Neural progenitor cell (in vitro differentiated cells): Measurements from ENCODE around the gene MED12L. TPM values are rescaled to one million over a fixed set of nuclear protein-coding genes. Genes with fewer than 3 reads are reported as not detected.

Experiments used
- DNase-seq: peaks from one replicate; pipeline ENCODE4 v3.0.0-alpha.2; 2016; ENCODE audit warnings: low spot score
- H2AFZ ChIP-seq: fragments of 200-600 bp; sonication (generic); replicated peaks from 2 replicates; pipeline ENCODE4 v1.6.1; 2016; ENCODE audit warnings: antibody characterized with exemption
- H3F3A ChIP-seq: fragments of 200-600 bp; sonication (generic); 2 replicates; pipeline ENCODE4 v1.6.1; 2016; ENCODE audit warnings: antibody characterized with exemption, low read depth
- H3K27ac ChIP-seq: fragments of 200-600 bp; sonication (generic); 2 replicates; pipeline ENCODE4 v1.5.1; 2016; ENCODE audit warnings: mild to moderate bottlenecking
- H3K27me3 ChIP-seq: fragments of 200-600 bp; sonication (generic); 2 replicates; pipeline ENCODE4 v1.6.1; 2016; ENCODE audit warnings: mild to moderate bottlenecking, moderate library complexity
- H3K36me3 ChIP-seq: fragments of 200-600 bp; sonication (generic); 2 replicates; pipeline ENCODE4 v1.5.1; 2016
- H3K4me1 ChIP-seq: fragments of 200-600 bp; sonication (generic); 2 replicates; pipeline ENCODE4 v1.6.1; 2016; ENCODE audit warnings: mixed run types
- H3K4me2 ChIP-seq: fragments of 200-600 bp; sonication (generic); 2 replicates; pipeline ENCODE4 v1.6.1; 2016
- H3K4me3 ChIP-seq: fragments of 200-600 bp; sonication (generic); 2 replicates; pipeline ENCODE4 v1.5.1; 2016
- H3K79me2 ChIP-seq: fragments of 200-600 bp; sonication (generic); 2 replicates; pipeline ENCODE4 v1.6.1; 2016; ENCODE audit warnings: low read depth
- H3K9ac ChIP-seq: fragments of 200-600 bp; sonication (generic); 2 replicates; pipeline ENCODE4 v1.6.1; 2016
- H3K9me3 ChIP-seq: fragments of 200-600 bp; sonication (generic); 2 replicates; pipeline ENCODE4 v1.5.1; 2016; ENCODE audit warnings: low read depth
- H4K20me1 ChIP-seq: fragments of 200-600 bp; sonication (generic); 2 replicates; pipeline ENCODE4 v1.6.1; 2016; ENCODE audit warnings: low read depth
- H3K27ac Mint-ChIP-seq: 3 replicates; pipeline ENCODE4 v1.8.0; 2021; ENCODE audit warnings: mixed read lengths
- H3K27me3 Mint-ChIP-seq: 2 replicates; pipeline ENCODE4 v1.8.0; 2022; ENCODE audit warnings: low read depth, mild to moderate bottlenecking, inconsistent platforms, moderate library complexity, mixed read lengths; ENCODE audit not compliant: insufficient read depth
- H3K36me3 Mint-ChIP-seq: 3 replicates; pipeline ENCODE4 v1.8.0; 2021; ENCODE audit warnings: mixed read lengths
- H3K4me1 Mint-ChIP-seq: 3 replicates; pipeline ENCODE4 v1.8.0; 2021; ENCODE audit warnings: mixed read lengths
- H3K4me3 Mint-ChIP-seq: 3 replicates; pipeline ENCODE4 v1.8.0; 2021; ENCODE audit warnings: mild to moderate bottlenecking, moderate library complexity, mixed read lengths
- H3K9me3 Mint-ChIP-seq: 3 replicates; pipeline ENCODE4 v1.8.0; 2020; ENCODE audit warnings: mixed read lengths
- EZH2 ChIP-seq: fragments of 200-600 bp; sonication (generic); IDR thresholded peaks from 2 replicates; pipeline ENCODE4 v1.6.1; 2017; ENCODE audit warnings: antibody characterized with exemption, mild to moderate bottlenecking, moderate library complexity
- EZH2phosphoT487 ChIP-seq: fragments of 200-600 bp; sonication (generic); IDR thresholded peaks from 2 replicates; pipeline ENCODE4 v1.6.1; 2017; ENCODE audit warnings: antibody characterized with exemption
- total RNA-seq: library from RNA; depleted of rRNA; stranded (reverse); fragments of >200 nt; gene quantifications from 2 replicates; pipeline ENCODE4 v1.2.3, GENCODE V29; 2015; ENCODE audit warnings: low replicate concordance
- TF ChIP-seq, protein P1 (sequence below): fragments of 200-600 bp; sonication (generic); IDR thresholded peaks from 2 replicates; pipeline ENCODE4 v1.5.1; 2017; ENCODE audit warnings: antibody characterized with exemption, mild to moderate bottlenecking

The MED12L gene
- total RNA-seq, 1 donor from 2014 or later: 16.5 TPM

DNA sequence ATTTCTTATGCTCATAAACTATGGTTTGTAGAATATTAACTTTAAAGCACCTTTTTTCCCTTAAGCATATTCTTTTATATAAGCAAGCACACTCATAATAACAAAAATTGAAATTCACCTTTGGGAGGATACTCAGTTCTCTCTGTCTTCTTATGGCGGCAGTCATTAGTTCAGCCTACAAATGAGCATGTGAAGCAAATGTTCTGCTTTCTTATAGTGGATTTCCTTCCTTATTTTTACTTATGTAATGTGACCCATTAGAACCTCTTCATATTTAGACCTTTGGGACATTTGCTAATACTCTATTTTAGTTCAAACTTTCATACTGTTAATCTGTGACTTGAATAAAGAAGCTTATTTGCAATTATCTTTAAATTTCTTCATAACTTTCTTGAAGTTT lies 243.9 kb downstream of the MED12L start, which contains the start of gene P2RY13:
P2RY13 (minus strand) TSS at position 187 of the 400 bp plus-strand sequence; CDS start at position 166, 21 bp downstream.
- Mint-ChIP-seq H3K4me1 (no peaks in the 10 kb centered on the region), H3K27me3 (no peaks in the 10 kb centered on the region), H3K4me3 (no peak within 1 kb of the TSS), H3K9me3 (no peaks in the 10 kb centered on the region), H3K27ac (no peak within 1 kb of the TSS), H3K36me3 (no peaks in the 10 kb centered on the region)
- no peak for DNase-seq
- H3K4me3 ChIP-seq: no peak within 1 kb of the TSS
- H3K9me3 ChIP-seq: no peaks in the 10 kb centered on the region
- H3K4me2 ChIP-seq: no peak within 1 kb of the TSS
- no peaks in the 10 kb centered on the region for H3K36me3 ChIP-seq
- no peaks in the 10 kb centered on the region for H3K4me1 ChIP-seq
- H2AFZ ChIP-seq: no peak within 1 kb of the TSS
- no peak within 1 kb of the TSS for H3K9ac ChIP-seq
- H3K27ac ChIP-seq: no peak within 1 kb of the TSS
- H4K20me1 ChIP-seq: no peaks in the 10 kb centered on the region
- no peaks in the 10 kb centered on the region for H3K79me2 ChIP-seq
- TF ChIP-seq EZH2phosphoT487 (no peak), EZH2 (no peak)
- TF ChIP-seq, protein P1, sequence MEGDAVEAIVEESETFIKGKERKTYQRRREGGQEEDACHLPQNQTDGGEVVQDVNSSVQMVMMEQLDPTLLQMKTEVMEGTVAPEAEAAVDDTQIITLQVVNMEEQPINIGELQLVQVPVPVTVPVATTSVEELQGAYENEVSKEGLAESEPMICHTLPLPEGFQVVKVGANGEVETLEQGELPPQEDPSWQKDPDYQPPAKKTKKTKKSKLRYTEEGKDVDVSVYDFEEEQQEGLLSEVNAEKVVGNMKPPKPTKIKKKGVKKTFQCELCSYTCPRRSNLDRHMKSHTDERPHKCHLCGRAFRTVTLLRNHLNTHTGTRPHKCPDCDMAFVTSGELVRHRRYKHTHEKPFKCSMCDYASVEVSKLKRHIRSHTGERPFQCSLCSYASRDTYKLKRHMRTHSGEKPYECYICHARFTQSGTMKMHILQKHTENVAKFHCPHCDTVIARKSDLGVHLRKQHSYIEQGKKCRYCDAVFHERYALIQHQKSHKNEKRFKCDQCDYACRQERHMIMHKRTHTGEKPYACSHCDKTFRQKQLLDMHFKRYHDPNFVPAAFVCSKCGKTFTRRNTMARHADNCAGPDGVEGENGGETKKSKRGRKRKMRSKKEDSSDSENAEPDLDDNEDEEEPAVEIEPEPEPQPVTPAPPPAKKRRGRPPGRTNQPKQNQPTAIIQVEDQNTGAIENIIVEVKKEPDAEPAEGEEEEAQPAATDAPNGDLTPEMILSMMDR: no peak
- H3K27me3 ChIP-seq: no peaks in the 10 kb centered on the region
- no peaks in the 10 kb centered on the region for H3F3A ChIP-seq

DNA sequence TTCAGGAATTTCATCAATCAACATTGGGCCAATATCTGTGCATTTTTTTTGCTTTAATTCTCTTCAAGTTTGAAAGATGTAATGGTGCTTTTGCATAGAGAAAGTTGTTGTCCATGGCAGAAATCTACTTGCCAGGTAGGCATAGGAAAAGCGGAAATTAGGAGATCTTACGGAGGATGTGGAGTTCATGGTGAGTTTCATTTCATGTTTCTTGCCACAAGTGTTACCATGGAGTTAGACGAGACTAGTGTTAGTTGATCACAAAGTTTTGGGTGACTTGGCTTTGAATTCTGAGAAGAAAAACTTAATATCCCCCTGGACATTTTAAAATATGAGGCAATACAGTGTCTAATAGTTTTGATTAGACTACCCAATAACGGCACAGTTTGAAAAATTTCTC lies 244.9 kb downstream of the MED12L start:
- Histone ChIP-seq H2AFZ (no peak overlapping the region), H3K27ac (no peak overlapping the region), H3K9me3 (no peaks in the 10 kb centered on the region), H3K4me1 (no peaks in the 10 kb centered on the region), H3F3A (no peaks in the 10 kb centered on the region), H3K4me3 (no peak overlapping the region), H3K79me2 (no peaks in the 10 kb centered on the region), H3K9ac (no peak overlapping the region), H3K27me3 (no peaks in the 10 kb centered on the region), H3K36me3 (no peaks in the 10 kb centered on the region), H3K4me2 (no peak overlapping the region), H4K20me1 (no peaks in the 10 kb centered on the region)
- Mint-ChIP-seq H3K9me3 (no peaks in the 10 kb centered on the region), H3K36me3 (no peaks in the 10 kb centered on the region), H3K27ac (no peak overlapping the region), H3K4me1 (no peaks in the 10 kb centered on the region), H3K4me3 (no peak overlapping the region), H3K27me3 (no peaks in the 10 kb centered on the region)
- DNase-seq: no peak
- no peak for TF ChIP-seq EZH2phosphoT487
- no peak for TF ChIP-seq EZH2
- TF ChIP-seq, protein P1: no peak

DNA sequence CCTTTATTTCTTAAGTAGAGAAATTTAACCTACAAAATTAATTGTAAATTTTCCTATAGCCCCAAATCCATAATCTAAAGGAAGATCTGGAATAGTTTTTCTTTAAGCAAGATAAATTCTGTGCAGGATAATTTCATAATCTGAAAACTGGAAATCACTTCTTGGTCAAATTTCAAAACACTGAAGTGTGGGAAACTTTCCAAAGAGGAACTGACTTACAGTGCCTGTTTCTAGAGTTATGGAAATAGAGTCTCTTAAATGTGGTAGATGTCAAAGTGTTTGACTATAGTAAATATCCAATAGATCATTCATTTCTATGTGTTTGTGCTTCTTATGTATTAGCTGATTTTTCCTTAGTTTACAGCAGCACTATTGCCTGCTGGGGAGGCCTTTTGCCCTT lies 245.4 kb downstream of the MED12L start:
- Mint-ChIP-seq H3K9me3 (no peaks in the 10 kb centered on the region), H3K27ac (no peak overlapping the region), H3K27me3 (no peaks in the 10 kb centered on the region), H3K36me3 (no peaks in the 10 kb centered on the region), H3K4me3 (no peak overlapping the region), H3K4me1 (no peaks in the 10 kb centered on the region)
- no peaks in the 10 kb centered on the region for H3K9me3 ChIP-seq
- TF ChIP-seq, protein P1: no peak
- no peak for TF ChIP-seq EZH2phosphoT487
- no peak for TF ChIP-seq EZH2
- H3K9ac ChIP-seq: no peak overlapping the region
- DNase-seq: no peak
- no peaks in the 10 kb centered on the region for H3K79me2 ChIP-seq
- H2AFZ ChIP-seq: no peak overlapping the region
- H3K27ac ChIP-seq: no peak overlapping the region
- no peak overlapping the region for H3K4me3 ChIP-seq
- no peaks in the 10 kb centered on the region for H4K20me1 ChIP-seq
- no peaks in the 10 kb centered on the region for H3K36me3 ChIP-seq
- no peaks in the 10 kb centered on the region for H3F3A ChIP-seq
- H3K4me1 ChIP-seq: no peaks in the 10 kb centered on the region
- H3K27me3 ChIP-seq: no peaks in the 10 kb centered on the region
- no peak overlapping the region for H3K4me2 ChIP-seq
